ENCODE data around the gene CXorf65. TPM values are rescaled to one million over a fixed set of nuclear protein-coding genes. Genes with fewer than 3 reads are reported as not detected.

The CXorf65 gene
- not detected in 2 replicates for total RNA-seq

GRCh38 chrX:71106427-71106826 is at the start of gene CXorf65:
Gene CXorf65, minus strand, starts transcription at chrX:71106740. Its CDS starts 184 bp downstream, at chrX:71106556.

DNA sequence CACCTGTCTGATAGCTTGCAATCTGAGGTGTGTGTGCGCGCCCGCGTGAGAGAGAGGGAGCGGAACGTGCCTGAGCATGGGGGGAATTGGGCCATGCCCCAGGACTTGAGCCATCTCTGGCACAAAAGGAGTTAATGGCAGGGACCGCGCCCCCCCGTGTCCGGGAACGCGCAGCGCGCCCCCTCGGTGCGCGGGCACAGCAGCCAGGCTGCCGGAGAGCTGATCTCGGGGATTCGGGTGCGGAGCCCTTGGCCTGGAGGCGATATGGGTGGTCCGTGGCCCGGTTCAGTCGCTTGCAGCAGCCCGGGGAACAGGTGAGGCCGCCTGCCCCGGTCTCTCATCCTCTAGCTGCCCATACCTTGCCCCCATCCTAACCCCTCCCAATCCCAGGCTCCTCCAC is 38.1 kb upstream of the CXorf65 start, which contains the start of gene NLGN3:
TSS of gene NLGN3 (plus strand) at position 191 of the 400 bp plus-strand sequence. CDS start 2,909 bp downstream, outside the sequence.

DNA sequence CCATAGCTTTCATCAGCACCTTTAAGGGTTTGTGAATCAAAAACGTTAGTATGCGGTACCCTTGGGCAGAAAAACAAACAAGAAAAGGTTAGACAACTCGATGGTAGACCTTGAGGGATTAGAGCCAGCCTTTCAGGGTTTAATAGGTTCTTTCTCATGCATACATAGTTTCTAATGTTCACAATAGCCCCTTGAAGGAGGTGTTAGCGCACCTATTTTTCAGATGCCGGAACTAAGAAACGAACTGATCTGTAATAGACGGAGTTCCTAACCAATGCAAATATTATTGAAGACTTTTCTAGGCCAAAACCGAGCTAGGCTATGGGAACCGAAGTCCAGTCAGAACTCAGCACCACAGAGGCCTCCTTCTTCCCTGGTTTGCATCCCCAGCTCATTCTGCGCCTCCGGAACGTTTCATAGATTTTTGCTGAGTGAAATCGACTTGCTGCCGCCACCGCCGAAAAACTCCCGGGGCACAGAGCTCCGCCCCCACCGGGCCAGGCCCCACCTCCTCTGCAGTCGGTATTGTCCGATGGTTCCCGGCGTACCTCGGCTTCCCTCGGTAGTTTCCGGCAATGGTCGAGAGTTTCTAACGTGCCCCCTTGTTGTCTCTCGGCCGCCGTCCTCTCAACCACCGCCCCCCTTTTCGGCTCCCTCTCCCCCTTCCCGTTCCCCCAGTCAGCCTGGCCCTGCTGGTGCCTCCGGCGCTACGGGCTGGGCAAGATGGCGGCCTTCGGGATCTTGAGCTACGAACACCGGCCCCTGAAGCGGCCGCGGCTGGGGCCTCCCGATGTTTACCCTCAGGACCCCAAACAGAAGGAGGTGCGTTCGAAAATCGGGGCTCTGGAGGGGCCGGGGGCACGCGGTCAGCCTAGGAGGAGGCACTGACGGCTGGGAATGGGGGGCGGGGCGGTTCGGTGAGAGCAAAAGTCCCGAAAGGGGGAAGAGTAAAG is 11.8 kb upstream of the CXorf65 start, which contains the start of gene MED12:
TSS of gene MED12 (plus strand) at position 565 of the 953 bp plus-strand sequence. CDS start at position 724, 159 bp downstream.

GRCh38 chrX:71111141-71111843 is 4.8 kb upstream of the CXorf65 start, which contains the start of gene IL2RG:
Gene IL2RG, minus strand, starts transcription at chrX:71111577. Its CDS starts 38 bp downstream, at chrX:71111539.

GRCh38 chrX:71095555-71095980 is 11.0 kb downstream of the CXorf65 start, which contains the start of gene FOXO4:
Gene FOXO4, plus strand, starts transcription at chrX:71095851. Its CDS starts 678 bp downstream, at chrX:71096529.

DNA sequence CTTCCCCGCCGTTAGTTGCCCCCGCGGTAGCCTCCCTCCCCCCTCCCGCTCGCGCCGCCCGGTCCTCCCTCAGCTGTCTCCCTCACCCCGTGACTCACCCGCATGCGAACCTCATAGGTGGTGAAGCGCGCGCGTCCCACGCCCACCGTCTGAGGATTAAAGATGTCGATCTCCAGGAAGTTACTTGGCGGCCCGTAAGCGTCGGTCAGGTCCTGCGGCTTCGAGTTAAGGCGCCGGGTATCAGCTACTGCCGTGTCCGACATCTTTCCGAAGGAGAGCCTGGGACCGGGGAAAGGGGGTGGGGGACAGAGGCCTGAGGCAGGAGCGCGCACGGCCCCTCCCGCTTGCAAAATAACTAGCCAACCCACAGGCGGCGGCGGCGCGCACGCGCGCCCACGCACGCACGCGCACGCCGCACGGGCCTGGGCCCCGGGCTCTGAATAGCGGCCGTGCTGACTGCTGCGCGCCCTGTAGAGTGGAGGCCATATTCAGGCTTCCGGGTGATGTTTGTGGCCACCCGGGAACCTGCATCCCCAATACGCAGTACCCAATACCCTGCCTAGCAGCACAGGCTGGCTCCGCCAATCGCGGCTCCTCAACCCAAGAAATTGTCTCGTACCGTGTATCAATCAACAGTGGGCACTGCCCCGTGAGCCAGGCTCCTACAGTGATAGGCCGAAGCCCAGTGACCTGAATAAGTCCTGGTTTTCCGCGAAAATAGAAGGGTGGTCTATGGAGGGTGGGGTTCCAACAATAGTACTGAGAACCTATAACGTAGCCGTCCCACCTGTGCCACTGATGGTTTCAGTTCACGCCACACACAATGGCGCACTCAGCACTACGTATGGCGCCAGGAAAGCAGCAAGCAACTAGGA is 38.3 kb downstream of the CXorf65 start, which contains the start of gene SNX12:
TSS of gene SNX12 (minus strand) at position 291 of the 875 bp plus-strand sequence. CDS start at position 263, 28 bp downstream.

Other genes starting within 250 kb of the CXorf65 start
- 0.12 TPM in 1 of 2 replicates, not detected in the other for gene TEX11, start 198.0 kb downstream of the CXorf65 start, total RNA-seq
- not detected in 2 replicates for gene SLC7A3, start 175.6 kb downstream of the CXorf65 start, total RNA-seq
- 55.7 and 57.2 TPM in 2 replicates for gene SNX12, start 38.4 kb downstream of the CXorf65 start, total RNA-seq
- gene FOXO4, start 10.9 kb downstream of the CXorf65 start, total RNA-seq = 2.2 and 4.6 TPM in 2 replicates
- not detected in 2 replicates for gene IL2RG, start 4.8 kb upstream of the CXorf65 start, total RNA-seq
- gene MED12, start 11.9 kb upstream of the CXorf65 start, total RNA-seq = 15.6 and 28.7 TPM in 2 replicates
- gene NLGN3, start 38.1 kb upstream of the CXorf65 start, total RNA-seq = under 0.01 and 0.12 TPM in 2 replicates
- gene GJB1, start 116.5 kb upstream of the CXorf65 start, total RNA-seq = not detected in 2 replicates
- 12.0 and 14.0 TPM in 2 replicates for gene ZMYM3, start 147.4 kb upstream of the CXorf65 start, total RNA-seq
- 400 and 456 TPM in 2 replicates for gene NONO, start 176.9 kb upstream of the CXorf65 start, total RNA-seq
- 1.00 and 1.2 TPM in 2 replicates for gene ITGB1BP2, start 195.0 kb upstream of the CXorf65 start, total RNA-seq

All from uterine smooth muscle cell (primary cell).